Hematopoietic multipotent progenitor cell treated with erythropoietin and hydrocortisone succinate and interleukin-3 and kit ligand, for 6 days (in vitro differentiated cells): ENCODE measurements around the gene C1orf94.
"Not testable (repeated sequence)": the region's sequence is repeated elsewhere in the genome, so short reads cannot be mapped to it uniquely, and the experiment has no call there.

Experiments
- DNase-seq: peaks from one replicate; pipeline ENCODE4 v3.0.0-alpha.2; 2015

The C1orf94 gene

GRCh38 chr1:34164771-34165391, 11.8 kb upstream of the C1orf94 start, which contains the start of gene CSMD2:
Gene CSMD2 (minus strand): TSS chr1:34165230. CDS start chr1:34165097, 133 bp downstream.
- no peak for DNase-seq

GRCh38 chr1:34165422-34165921, 11.2 kb upstream of the C1orf94 start:
- no peak for DNase-seq

- DNase-seq = no peak
These were observed 10.5 kb upstream of the C1orf94 start for GRCh38 chr1:34166191-34166624.

DNA sequence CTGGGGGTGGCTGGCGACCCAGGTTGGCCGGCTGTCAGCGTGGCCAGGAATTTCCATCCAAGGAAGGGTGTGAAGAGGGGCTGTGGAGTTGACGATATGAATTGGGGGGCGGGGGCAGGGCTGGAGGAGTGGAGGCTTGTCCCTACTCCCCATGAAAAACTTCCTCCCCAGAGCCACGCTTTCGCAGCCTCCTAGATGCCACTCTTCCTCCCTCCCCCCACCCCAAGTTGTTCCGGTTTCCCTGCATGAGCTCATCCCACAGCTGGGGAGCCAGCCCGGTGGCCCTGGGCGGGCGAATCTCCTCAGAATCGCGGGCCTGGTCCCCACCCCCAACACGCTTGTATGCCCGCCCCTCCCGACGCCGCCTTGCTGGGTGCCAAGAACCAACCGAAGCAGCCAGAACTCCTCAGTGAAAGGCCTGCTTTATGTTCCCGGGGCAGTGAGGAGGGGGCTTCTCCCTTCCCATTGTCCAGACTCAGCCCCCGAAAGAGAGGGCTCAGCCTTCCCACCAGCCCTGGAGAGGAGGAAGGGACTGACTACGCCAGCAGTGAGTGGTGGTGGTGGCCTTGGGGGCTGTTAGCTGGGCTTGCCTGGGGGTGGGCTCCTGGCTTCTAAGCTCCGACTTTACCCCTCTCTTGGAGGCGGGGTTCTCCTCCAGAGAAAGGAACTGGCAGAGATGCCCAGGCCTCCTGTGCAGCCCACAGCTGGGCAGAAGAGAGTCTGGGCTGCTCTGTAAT, 9.9 kb upstream of the C1orf94 start:
- DNase-seq = no peak

- no peak for DNase-seq
These were observed 9.3 kb upstream of the C1orf94 start for GRCh38 chr1:34167389-34167788.

DNA sequence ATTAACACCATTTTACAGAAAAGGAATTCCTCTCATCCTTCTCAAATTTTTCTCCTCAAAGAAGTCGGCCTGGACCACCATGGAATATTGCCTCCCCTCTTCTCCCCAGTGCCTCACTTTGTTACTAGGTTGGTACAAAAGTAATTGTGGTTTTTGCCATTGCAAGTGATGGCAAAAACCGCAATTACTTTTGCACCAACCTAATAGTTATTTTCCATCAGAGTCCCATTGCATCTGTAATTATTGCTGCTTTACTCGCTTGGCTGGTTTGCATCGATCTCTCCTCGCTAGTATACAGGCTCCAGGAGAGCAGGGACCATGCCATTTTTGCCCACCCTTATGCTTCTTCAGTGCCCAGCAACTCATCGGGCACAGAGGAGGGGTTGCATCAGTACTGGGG, 963 bp upstream of the C1orf94 start:
- no peak for DNase-seq

- no peak for DNase-seq
These were observed 1.4 kb downstream of the C1orf94 start for GRCh38 chr1:34178072-34178471.

DNA sequence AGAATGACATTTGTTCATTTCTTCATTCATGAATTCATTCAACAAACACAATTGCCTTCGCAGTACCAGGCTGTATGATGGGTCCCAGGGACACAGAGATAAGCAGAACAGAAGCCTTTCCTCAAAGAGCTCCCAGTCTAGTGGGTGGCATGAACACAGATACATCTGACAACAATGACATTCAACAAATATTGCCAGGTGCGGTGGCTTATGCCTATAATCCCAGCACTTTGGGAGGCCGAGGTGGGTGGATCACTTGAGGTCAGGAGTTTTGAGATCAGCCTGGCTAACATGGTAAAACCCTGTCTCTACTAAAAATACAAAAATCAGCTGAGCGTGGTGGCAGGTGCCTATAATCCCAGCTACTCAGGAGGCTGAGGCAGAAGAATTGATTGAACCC, 6.7 kb downstream of the C1orf94 start:
- not testable (repeated sequence) for DNase-seq

DNA sequence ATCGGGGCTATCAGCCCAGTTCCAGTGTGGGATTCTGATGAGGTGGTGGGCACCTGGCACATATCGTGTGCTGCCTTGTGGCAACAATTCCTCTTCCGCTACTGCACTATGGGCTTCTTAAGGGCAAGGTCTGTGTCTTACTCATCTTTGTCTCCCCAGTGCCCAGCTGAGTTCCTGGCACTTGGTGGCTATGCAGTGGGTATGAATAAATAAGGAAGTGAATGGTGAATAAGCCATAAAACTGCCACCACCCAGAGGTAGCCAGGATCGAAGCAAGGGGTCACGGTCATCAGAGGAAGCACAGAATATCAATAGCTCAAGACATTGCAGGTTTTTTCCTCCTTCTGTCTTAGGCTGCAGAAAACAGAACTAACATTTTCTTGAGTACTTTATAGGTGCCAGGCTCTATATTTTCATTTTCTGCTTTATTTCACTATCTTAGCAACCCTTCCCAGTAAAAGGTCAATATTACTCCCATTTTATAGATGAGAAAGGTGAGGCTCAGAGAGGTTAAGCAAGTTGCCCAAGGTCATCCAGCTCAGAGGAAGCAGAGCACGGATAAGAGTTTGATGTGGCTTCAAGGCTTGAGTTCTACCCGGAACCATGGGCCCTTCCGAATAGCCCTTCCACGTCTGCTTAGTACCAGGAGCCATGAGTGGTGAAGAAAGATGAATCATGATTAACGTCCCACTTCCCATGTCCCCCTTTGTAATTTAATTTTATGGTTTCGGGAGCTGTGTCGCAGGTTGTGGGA, 10.2 kb downstream of the C1orf94 start:
- no peak for DNase-seq

GRCh38 chr1:34188418-34188817, 11.7 kb downstream of the C1orf94 start:
- no peak for DNase-seq

GRCh38 chr1:34188985-34189384, 12.3 kb downstream of the C1orf94 start:
- no peak for DNase-seq

DNA sequence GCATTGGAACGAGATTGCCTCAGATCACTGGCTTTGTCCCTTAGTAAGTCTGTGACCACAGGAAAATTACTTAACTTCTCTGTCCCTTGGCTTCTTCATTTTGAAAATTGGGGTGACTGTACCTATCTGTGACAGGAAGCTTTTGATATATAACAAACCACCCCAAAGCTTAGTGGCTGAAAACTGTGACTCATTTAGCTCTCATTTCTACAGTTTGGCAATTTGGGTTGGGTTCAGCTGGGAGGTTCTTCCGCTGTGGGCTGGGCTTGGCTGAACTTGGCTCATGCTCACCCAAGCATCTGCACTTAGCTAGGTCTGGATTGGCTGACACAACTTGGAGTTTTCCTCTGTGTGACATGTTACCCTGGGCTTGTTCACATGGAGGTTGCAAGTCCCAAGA, 14.0 kb downstream of the C1orf94 start:
- DNase-seq = no peak

- DNase-seq = no peak
These were observed 15.9 kb downstream of the C1orf94 start for GRCh38 chr1:34192621-34193020.

DNA sequence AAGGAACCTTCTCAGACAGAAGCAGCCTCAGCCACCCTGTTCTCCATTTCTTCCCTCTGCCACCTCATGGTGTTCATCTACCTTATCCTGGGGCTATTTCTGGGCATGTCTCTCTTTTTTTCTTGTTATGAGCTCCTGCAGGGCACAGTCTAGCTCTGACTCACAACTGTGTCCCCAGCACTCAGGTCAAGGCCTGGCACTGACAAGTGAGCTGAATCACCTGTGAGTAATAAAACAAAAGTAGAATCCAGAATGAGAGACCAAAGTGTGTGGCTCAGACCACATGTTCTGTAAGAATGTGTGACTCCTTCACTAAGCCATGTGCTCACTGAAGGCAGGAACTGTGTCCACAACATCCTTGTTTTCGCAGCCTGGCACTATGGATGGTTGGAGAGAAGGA, 23.2 kb downstream of the C1orf94 start:
- no peak for DNase-seq

- no peak for DNase-seq
These were observed 36.0 kb downstream of the C1orf94 start for GRCh38 chr1:34212673-34213072.

- DNase-seq = no peak
These were observed 37.2 kb downstream of the C1orf94 start for GRCh38 chr1:34213956-34214355.

GRCh38 chr1:34231441-34231840, 54.7 kb downstream of the C1orf94 start:
- DNase-seq = no peak

GRCh38 chr1:34235594-34235993, 58.9 kb downstream of the C1orf94 start:
- DNase-seq = no peak

DNA sequence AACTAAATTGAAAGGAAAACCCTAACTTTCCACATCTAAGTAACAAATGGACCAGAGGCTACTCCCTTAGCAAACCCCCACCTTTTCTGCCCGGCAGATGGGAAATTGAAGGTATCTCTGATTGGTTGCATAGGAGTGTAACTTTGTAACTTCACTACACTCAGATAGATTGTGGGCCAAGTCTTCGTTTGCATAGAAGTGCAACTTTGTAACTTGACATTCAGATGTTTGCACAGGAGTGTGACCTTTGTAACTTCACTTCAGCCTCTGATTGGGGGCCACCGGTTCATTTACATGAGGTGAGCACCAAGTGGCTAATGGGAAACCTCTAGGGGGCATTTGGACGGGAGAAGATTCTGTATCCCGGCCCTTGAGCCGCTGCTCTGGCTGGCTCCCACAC, 59.4 kb downstream of the C1orf94 start:
- no peak for DNase-seq

GRCh38 chr1:34237151-34237815, 60.6 kb downstream of the C1orf94 start:
- no peak for DNase-seq

DNA sequence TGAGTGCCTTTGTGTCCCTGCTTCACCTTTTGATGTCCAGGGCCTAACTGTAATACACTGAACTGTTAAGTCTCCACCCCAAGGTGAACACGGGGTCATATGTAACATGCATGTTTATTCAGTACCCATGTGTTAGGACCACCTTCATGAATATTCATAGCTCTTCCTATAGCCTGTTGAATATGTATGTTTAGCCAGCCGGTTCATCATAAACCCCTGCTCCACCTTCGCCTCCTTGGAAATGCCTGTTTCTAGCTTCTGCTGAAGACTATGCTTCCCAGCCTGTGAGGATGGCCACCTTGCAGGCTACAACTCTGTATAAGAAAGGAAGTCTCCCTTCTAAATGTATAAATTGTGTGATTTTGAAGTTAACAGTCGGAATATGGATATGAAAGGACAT, 69.3 kb downstream of the C1orf94 start:
- DNase-seq = no peak

DNA sequence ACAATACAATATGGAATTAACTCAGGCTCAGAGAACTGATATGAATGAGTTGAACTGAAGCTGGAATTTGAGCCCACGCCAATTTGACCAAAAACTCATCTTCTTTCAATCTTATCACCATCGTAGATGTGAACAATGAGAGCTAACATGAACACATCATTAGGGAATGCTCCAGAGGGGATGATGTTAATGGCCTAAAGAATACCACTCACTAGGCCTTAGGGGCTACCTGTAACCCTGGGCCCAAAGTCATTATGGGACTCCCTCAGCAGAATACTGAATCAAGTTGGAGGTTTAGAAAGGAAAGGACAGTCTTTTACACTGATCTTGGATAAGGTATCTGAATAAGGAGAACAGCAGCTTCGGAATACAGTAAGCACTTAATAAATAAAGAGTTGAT, 73.6 kb downstream of the C1orf94 start:
- no peak for DNase-seq
